ENCODE results near the gene SUPT5H. TPM values are rescaled to one million over a fixed set of nuclear protein-coding genes. Genes with fewer than 3 reads are reported as not detected.
A peak's percentile ranks its signal among the peaks of the same experiment; 100 is the strongest.

SUPT5H gene
- total and polyA plus RNA-seq, 2 of the 13 experiments (the other 11 are each of a cell fraction or from before 2014, with no cell fraction given): 48.2 to 51.7 TPM

- TF ChIP-seq SCMH1 (CRISPR knock-in tag; IDR thresholded peaks at IDR 0.05; ENCODE audit: borderline replicate concordance) (no peak), PHF20 (CRISPR knock-in tag; IDR thresholded peaks at IDR 0.05) (no peak), E2F5 (CRISPR knock-in tag; conservative IDR thresholded peaks at IDR 0.05) (no peak), CENPBD1 (CRISPR knock-in tag; IDR thresholded peaks at IDR 0.05; ENCODE audit: borderline replicate concordance, low read depth) (no peak), FOXP1 (IDR thresholded peaks at IDR 0.05) (no peak), FOXP1 (CRISPR knock-in tag; IDR thresholded peaks at IDR 0.05) (no peak), CEBPG (CRISPR knock-in tag; IDR thresholded peaks at IDR 0.05) (no peak), DMAP1 (CRISPR knock-in tag; IDR thresholded peaks at IDR 0.05) (no peak), ZBTB49 (CRISPR knock-in tag; IDR thresholded peaks at IDR 0.05; ENCODE audit: borderline replicate concordance) (no peak), CCAR2 (optimal IDR thresholded peaks at IDR 0.05; ENCODE audit: low read depth, low read length) (no peak), NR3C1 (CRISPR knock-in tag; IDR thresholded peaks at IDR 0.05) (no peak), ZNF235 (CRISPR knock-in tag; IDR thresholded peaks at IDR 0.05; ENCODE audit: borderline replicate concordance) (no peak), ZNF788 (CRISPR knock-in tag; IDR thresholded peaks at IDR 0.05; ENCODE audit: borderline replicate concordance) (no peak), ZNF709 (CRISPR knock-in tag; IDR thresholded peaks at IDR 0.05) (no peak), ZNF136 (CRISPR knock-in tag; IDR thresholded peaks at IDR 0.05; ENCODE audit: low read depth) (no peak), CC2D1A (CRISPR knock-in tag; IDR thresholded peaks at IDR 0.05) (0 out of 2 replicates have a peak, but pooled peaks have one; percentile 57), ZFP90 (CRISPR knock-in tag; IDR thresholded peaks at IDR 0.05; ENCODE audit: borderline replicate concordance) (no peak), ZSCAN29 (CRISPR knock-in tag; conservative IDR thresholded peaks at IDR 0.05) (no peak; the same call in 1 of the 2 replicates), ZNF879 (CRISPR knock-in tag; IDR thresholded peaks at IDR 0.05) (no peak)
- TF ChIP-seq, protein P1, sequence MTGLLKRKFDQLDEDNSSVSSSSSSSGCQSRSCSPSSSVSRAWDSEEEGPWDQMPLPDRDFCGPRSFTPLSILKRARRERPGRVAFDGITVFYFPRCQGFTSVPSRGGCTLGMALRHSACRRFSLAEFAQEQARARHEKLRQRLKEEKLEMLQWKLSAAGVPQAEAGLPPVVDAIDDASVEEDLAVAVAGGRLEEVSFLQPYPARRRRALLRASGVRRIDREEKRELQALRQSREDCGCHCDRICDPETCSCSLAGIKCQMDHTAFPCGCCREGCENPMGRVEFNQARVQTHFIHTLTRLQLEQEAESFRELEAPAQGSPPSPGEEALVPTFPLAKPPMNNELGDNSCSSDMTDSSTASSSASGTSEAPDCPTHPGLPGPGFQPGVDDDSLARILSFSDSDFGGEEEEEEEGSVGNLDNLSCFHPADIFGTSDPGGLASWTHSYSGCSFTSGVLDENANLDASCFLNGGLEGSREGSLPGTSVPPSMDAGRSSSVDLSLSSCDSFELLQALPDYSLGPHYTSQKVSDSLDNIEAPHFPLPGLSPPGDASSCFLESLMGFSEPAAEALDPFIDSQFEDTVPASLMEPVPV (CRISPR knock-in tag; IDR thresholded peaks at IDR 0.05): no peak
- TF ChIP-seq, protein P2, sequence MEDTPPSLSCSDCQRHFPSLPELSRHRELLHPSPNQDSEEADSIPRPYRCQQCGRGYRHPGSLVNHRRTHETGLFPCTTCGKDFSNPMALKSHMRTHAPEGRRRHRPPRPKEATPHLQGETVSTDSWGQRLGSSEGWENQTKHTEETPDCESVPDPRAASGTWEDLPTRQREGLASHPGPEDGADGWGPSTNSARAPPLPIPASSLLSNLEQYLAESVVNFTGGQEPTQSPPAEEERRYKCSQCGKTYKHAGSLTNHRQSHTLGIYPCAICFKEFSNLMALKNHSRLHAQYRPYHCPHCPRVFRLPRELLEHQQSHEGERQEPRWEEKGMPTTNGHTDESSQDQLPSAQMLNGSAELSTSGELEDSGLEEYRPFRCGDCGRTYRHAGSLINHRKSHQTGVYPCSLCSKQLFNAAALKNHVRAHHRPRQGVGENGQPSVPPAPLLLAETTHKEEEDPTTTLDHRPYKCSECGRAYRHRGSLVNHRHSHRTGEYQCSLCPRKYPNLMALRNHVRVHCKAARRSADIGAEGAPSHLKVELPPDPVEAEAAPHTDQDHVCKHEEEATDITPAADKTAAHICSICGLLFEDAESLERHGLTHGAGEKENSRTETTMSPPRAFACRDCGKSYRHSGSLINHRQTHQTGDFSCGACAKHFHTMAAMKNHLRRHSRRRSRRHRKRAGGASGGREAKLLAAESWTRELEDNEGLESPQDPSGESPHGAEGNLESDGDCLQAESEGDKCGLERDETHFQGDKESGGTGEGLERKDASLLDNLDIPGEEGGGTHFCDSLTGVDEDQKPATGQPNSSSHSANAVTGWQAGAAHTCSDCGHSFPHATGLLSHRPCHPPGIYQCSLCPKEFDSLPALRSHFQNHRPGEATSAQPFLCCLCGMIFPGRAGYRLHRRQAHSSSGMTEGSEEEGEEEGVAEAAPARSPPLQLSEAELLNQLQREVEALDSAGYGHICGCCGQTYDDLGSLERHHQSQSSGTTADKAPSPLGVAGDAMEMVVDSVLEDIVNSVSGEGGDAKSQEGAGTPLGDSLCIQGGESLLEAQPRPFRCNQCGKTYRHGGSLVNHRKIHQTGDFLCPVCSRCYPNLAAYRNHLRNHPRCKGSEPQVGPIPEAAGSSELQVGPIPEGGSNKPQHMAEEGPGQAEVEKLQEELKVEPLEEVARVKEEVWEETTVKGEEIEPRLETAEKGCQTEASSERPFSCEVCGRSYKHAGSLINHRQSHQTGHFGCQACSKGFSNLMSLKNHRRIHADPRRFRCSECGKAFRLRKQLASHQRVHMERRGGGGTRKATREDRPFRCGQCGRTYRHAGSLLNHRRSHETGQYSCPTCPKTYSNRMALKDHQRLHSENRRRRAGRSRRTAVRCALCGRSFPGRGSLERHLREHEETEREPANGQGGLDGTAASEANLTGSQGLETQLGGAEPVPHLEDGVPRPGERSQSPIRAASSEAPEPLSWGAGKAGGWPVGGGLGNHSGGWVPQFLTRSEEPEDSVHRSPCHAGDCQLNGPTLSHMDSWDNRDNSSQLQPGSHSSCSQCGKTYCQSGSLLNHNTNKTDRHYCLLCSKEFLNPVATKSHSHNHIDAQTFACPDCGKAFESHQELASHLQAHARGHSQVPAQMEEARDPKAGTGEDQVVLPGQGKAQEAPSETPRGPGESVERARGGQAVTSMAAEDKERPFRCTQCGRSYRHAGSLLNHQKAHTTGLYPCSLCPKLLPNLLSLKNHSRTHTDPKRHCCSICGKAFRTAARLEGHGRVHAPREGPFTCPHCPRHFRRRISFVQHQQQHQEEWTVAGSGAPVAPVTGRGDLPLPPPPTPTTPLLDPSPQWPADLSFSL (CRISPR knock-in tag; IDR thresholded peaks at IDR 0.05): peak; percentile 64; the same call in 1 of the 2 replicates
These were observed 33.6 kb upstream of the SUPT5H start (continued) for GRCh38 chr19:39411832-39412099.
